Neural cell (in vitro differentiated cells): Measurements from ENCODE around the gene ARL15. TPM values are rescaled to one million over a fixed set of nuclear protein-coding genes. Genes with fewer than 3 reads are reported as not detected.

Experiments
- H2AFZ ChIP-seq: fragments of 200-600, 300-800 bp; sonication (generic), shearing (Covaris generic); 2 replicates; pipeline ENCODE4 v1.6.0; 2014; ENCODE audit warnings: low read depth, mild to moderate bottlenecking, antibody characterized with exemption, low read length, moderate library complexity
- H3F3A ChIP-seq: fragments of 200-600 bp; shearing (Covaris generic); 2 replicates; pipeline ENCODE4 v1.6.1; 2016; ENCODE audit warnings: mild to moderate bottlenecking, moderate library complexity, mixed read lengths, antibody characterized with exemption, low read length; ENCODE audit not compliant: insufficient read depth, poor library complexity, severe bottlenecking
- H3K27ac ChIP-seq: fragments of 200-600, 300-800 bp; sonication (generic), shearing (Covaris generic); 2 replicates; pipeline ENCODE4 v1.5.1; 2014; ENCODE audit warnings: mild to moderate bottlenecking, low read length, moderate library complexity
- H3K27me3 ChIP-seq: fragments of 300-800, 200-600 bp; sonication (generic), shearing (Covaris generic); 2 replicates; pipeline ENCODE4 v1.6.0; 2014; ENCODE audit warnings: mild to moderate bottlenecking, low read depth, low read length, moderate library complexity; ENCODE audit not compliant: insufficient read depth
- H3K36me3 ChIP-seq: fragments of 300-800, 200-600 bp; sonication (generic), shearing (Covaris generic); 2 replicates; pipeline ENCODE4 v1.5.1; 2014; ENCODE audit warnings: mild to moderate bottlenecking, antibody characterized with exemption, low read length, moderate library complexity; ENCODE audit not compliant: insufficient read depth
- H3K4me2 ChIP-seq: fragments of 300-800, 200-600 bp; sonication (generic), shearing (Covaris generic); 2 replicates; pipeline ENCODE4 v1.6.0; 2014; ENCODE audit warnings: mild to moderate bottlenecking, low read length
- H3K4me3 ChIP-seq: fragments of 300-800, 200-600 bp; sonication (generic), shearing (Covaris generic); 2 replicates; pipeline ENCODE4 v1.5.1; 2014; ENCODE audit warnings: mild to moderate bottlenecking, low read length, moderate library complexity
- H3K79me2 ChIP-seq: fragments of 200-600 bp; shearing (Covaris generic); replicated peaks from 2 replicates; pipeline ENCODE4 v1.6.0; 2014; ENCODE audit warnings: mild to moderate bottlenecking, low read length, moderate library complexity; ENCODE audit not compliant: insufficient read depth
- H3K9ac ChIP-seq: fragments of 300-800, 200-600 bp; sonication (generic), shearing (Covaris generic); 2 replicates; pipeline ENCODE4 v1.6.1; 2016; ENCODE audit warnings: mild to moderate bottlenecking, low read length, mixed read lengths
- H3K9me2 ChIP-seq: fragments of 200-600 bp; shearing (Covaris generic); 2 replicates; pipeline ENCODE4 v1.6.1; 2016; ENCODE audit warnings: mild to moderate bottlenecking, low read length, mixed read lengths; ENCODE audit not compliant: insufficient read depth
- H3K9me3 ChIP-seq: fragments of 200-600, 300-800 bp; sonication (generic), shearing (Covaris generic); 2 replicates; pipeline ENCODE4 v1.6.1; 2016; ENCODE audit warnings: mild to moderate bottlenecking, mixed run types, low read length, moderate library complexity, mixed read lengths
- H4K20me1 ChIP-seq: fragments of 200-600 bp; shearing (Covaris generic); 2 replicates; pipeline ENCODE4 v1.6.1; 2016; ENCODE audit warnings: mild to moderate bottlenecking, mixed run types; ENCODE audit not compliant: insufficient read depth
- CTCF ChIP-seq: fragments of 450-650 bp; IDR thresholded peaks from 2 replicates; pipeline ENCODE4 v1.5.1; 2014; ENCODE audit warnings: antibody characterized with exemption, mild to moderate bottlenecking, moderate library complexity; ENCODE audit not compliant: poor library complexity, severe bottlenecking
- EP300 ChIP-seq: fragments of 450-650 bp; conservative IDR thresholded peaks from 2 replicates; pipeline ENCODE4 v1.6.1; 2014; ENCODE audit warnings: antibody characterized with exemption, mild to moderate bottlenecking, moderate library complexity; ENCODE audit not compliant: poor library complexity, severe bottlenecking
- EZH2 ChIP-seq: fragments of 200-600, 300-800 bp; shearing (Covaris generic), sonication (generic); IDR thresholded peaks from 2 replicates; pipeline ENCODE4 v1.6.1; 2014; ENCODE audit warnings: antibody characterized with exemption, low read length, borderline replicate concordance, mild to moderate bottlenecking; ENCODE audit not compliant: insufficient read depth, poor library complexity, severe bottlenecking
- MXI1 ChIP-seq: fragments of 450-650 bp; conservative IDR thresholded peaks from 2 replicates; pipeline ENCODE4 v1.6.1; 2014; ENCODE audit warnings: antibody characterized with exemption, mild to moderate bottlenecking; ENCODE audit not compliant: poor library complexity, severe bottlenecking
- POLR2AphosphoS5 ChIP-seq: IDR thresholded peaks from 2 replicates; pipeline ENCODE4 v1.6.1; 2012
- RAD21 ChIP-seq: fragments of 450-650 bp; conservative IDR thresholded peaks from 2 replicates; pipeline ENCODE4 v1.6.1; 2014; ENCODE audit warnings: antibody characterized with exemption, mild to moderate bottlenecking, moderate library complexity
- REST ChIP-seq: IDR thresholded peaks from 2 replicates; pipeline ENCODE4 v1.6.1; 2012; ENCODE audit warnings: borderline replicate concordance
- SMC3 ChIP-seq: fragments of 450-650 bp; conservative IDR thresholded peaks from 2 replicates; pipeline ENCODE4 v1.6.1; 2014; ENCODE audit warnings: antibody characterized with exemption, mild to moderate bottlenecking, moderate library complexity; ENCODE audit not compliant: poor library complexity
- TAF1 ChIP-seq: IDR thresholded peaks from 2 replicates; pipeline ENCODE4 v1.6.1; 2012; ENCODE audit warnings: low read depth
- polyA plus RNA-seq: library from polyadenylated mRNA; depleted of rRNA; stranded (reverse); fragments of >200 nt; gene quantifications from 2 replicates; pipeline ENCODE4 v1.2.3, GENCODE V29; 2014

The ARL15 gene
- polyA plus RNA-seq, 1 donor from 2014 or later: 51.9 TPM

- no peaks in the 10 kb centered on the region for H3K36me3 ChIP-seq
- no peak overlapping the region for H3K9ac ChIP-seq
- no peaks in the 10 kb centered on the region for H3K9me2 ChIP-seq
- H4K20me1 ChIP-seq: no peaks in the 10 kb centered on the region
- H3K27ac ChIP-seq: no peak overlapping the region
- H3K4me2 ChIP-seq: no peak overlapping the region
- H3K79me2 ChIP-seq: no peaks in the 10 kb centered on the region
- H3K27me3 ChIP-seq: no peaks in the 10 kb centered on the region
- TF ChIP-seq REST: no peak
- no peak for TF ChIP-seq RAD21
- no peak for TF ChIP-seq CTCF
- TF ChIP-seq EP300: no peak
- no peak for TF ChIP-seq EZH2
- no peak for TF ChIP-seq MXI1
- TF ChIP-seq TAF1: no peak
- TF ChIP-seq SMC3: no peak
- H3F3A ChIP-seq: no peaks in the 10 kb centered on the region
- H3K4me3 ChIP-seq: no peak overlapping the region
- H3K9me3 ChIP-seq: no peaks in the 10 kb centered on the region
- H2AFZ ChIP-seq: no peak overlapping the region
These were observed 14.4 kb upstream of the ARL15 start for GRCh38 chr5:54324651-54325271.

GRCh38 chr5:54323495-54323894, 13.1 kb upstream of the ARL15 start:
- Histone ChIP-seq H3K36me3 (no peaks in the 10 kb centered on the region), H3K9me3 (no peaks in the 10 kb centered on the region), H3K4me2 (no peak overlapping the region), H3K27ac (no peak overlapping the region), H3F3A (no peaks in the 10 kb centered on the region), H3K4me3 (no peak overlapping the region), H2AFZ (no peak overlapping the region), H3K9ac (no peak overlapping the region), H3K79me2 (no peaks in the 10 kb centered on the region), H4K20me1 (no peaks in the 10 kb centered on the region), H3K27me3 (no peaks in the 10 kb centered on the region), H3K9me2 (no peaks in the 10 kb centered on the region)
- TF ChIP-seq RAD21 (no peak), EP300 (no peak), POLR2AphosphoS5 (no peak), CTCF (no peak), TAF1 (no peak)
